Trophoblast cell (in vitro differentiated cells and primary cell): Measurements from ENCODE around the gene KCND2.

ENCODE experiments used
- DNase-seq, 2 donors: peaks; one replicate each; pipeline ENCODE4 v3.0.0-alpha.2; 2016
- H2AFZ ChIP-seq: 2 replicates; pipeline ENCODE4 v1.6.1; 2013; ENCODE audit warnings: low read length, moderate library complexity, mild to moderate bottlenecking; ENCODE audit not compliant: insufficient read depth, poor library complexity
- H2AK5ac ChIP-seq: 2 replicates; pipeline ENCODE4 v1.6.1; 2013; ENCODE audit warnings: mild to moderate bottlenecking, low read length
- H2BK120ac ChIP-seq: 2 replicates; pipeline ENCODE4 v1.6.1; 2013; ENCODE audit warnings: low read length, mild to moderate bottlenecking, moderate library complexity; ENCODE audit not compliant: insufficient read depth, poor library complexity
- H2BK12ac ChIP-seq: 2 replicates; pipeline ENCODE4 v1.6.1; 2013; ENCODE audit warnings: mild to moderate bottlenecking, low read length, moderate library complexity
- H2BK5ac ChIP-seq: 2 replicates; pipeline ENCODE4 v1.6.1; 2013; ENCODE audit warnings: low read length, low read depth, moderate library complexity, mild to moderate bottlenecking; ENCODE audit not compliant: poor library complexity
- H3K14ac ChIP-seq: 2 replicates; pipeline ENCODE4 v1.6.1; 2013; ENCODE audit warnings: mild to moderate bottlenecking, low read length
- H3K18ac ChIP-seq: 2 replicates; pipeline ENCODE4 v1.6.1; 2013; ENCODE audit warnings: mild to moderate bottlenecking, low read length
- H3K23ac ChIP-seq: 2 replicates; pipeline ENCODE4 v1.6.1; 2013; ENCODE audit warnings: low read length
- H3K27ac ChIP-seq: 2 replicates; pipeline ENCODE4 v1.5.1; 2013; ENCODE audit warnings: low read depth, mild to moderate bottlenecking, inconsistent platforms, low read length, moderate library complexity
- H3K27me3 ChIP-seq: 2 replicates; pipeline ENCODE4 v1.6.1; 2013; ENCODE audit warnings: inconsistent platforms, mild to moderate bottlenecking, low read length, moderate library complexity; ENCODE audit not compliant: insufficient read depth
- H3K36me3 ChIP-seq, 2 experiments: 1 replicate in 1 of 2; 2 replicates in 1 of 2; pipeline ENCODE4 v1.6.1; 2013; ENCODE audit warnings: low read length in 2 of 2, mild to moderate bottlenecking in 2 of 2, moderate library complexity in 1 of 2; ENCODE audit not compliant: insufficient read depth in 2 of 2, control insufficient read depth in 1 of 2
- H3K4ac ChIP-seq: 2 replicates; pipeline ENCODE4 v1.6.1; 2013; ENCODE audit warnings: low read depth, mild to moderate bottlenecking, low read length, moderate library complexity
- H3K4me1 ChIP-seq, 2 experiments: 1 replicate in 1 of 2; 2 replicates in 1 of 2; pipeline ENCODE4 v1.6.1; 2013; ENCODE audit warnings: low read length in 2 of 2, mild to moderate bottlenecking in 2 of 2, moderate library complexity in 1 of 2; ENCODE audit not compliant: insufficient read depth in 2 of 2, control insufficient read depth in 1 of 2
- H3K4me2 ChIP-seq: 2 replicates; pipeline ENCODE4 v1.6.1; 2013; ENCODE audit warnings: inconsistent platforms, mild to moderate bottlenecking, low read length, moderate library complexity
- H3K4me3 ChIP-seq: 2 replicates; pipeline ENCODE4 v1.5.1; 2013; ENCODE audit warnings: mild to moderate bottlenecking, low read depth, low read length, inconsistent platforms
- H3K79me1 ChIP-seq: one replicate; pipeline ENCODE4 v1.6.1; 2013; ENCODE audit warnings: low read length
- H3K79me2 ChIP-seq: 2 replicates; pipeline ENCODE4 v1.6.1; 2013; ENCODE audit warnings: low read length, mild to moderate bottlenecking; ENCODE audit not compliant: control insufficient read depth, insufficient read depth, poor library complexity
- H3K9ac ChIP-seq: 2 replicates; pipeline ENCODE4 v1.6.1; 2013; ENCODE audit warnings: mild to moderate bottlenecking, low read length
- H3K9me3 ChIP-seq: 2 replicates; pipeline ENCODE4 v1.6.1; 2013; ENCODE audit warnings: low read depth, mild to moderate bottlenecking, control low read depth, inconsistent platforms, low read length; ENCODE audit not compliant: insufficient read depth
- H4K12ac ChIP-seq: 2 replicates; pipeline ENCODE4 v1.6.1; 2013; ENCODE audit warnings: low read depth, mild to moderate bottlenecking, low read length, moderate library complexity
- H4K8ac ChIP-seq: 2 replicates; pipeline ENCODE4 v1.6.1; 2013; ENCODE audit warnings: low read depth, mild to moderate bottlenecking, low read length, moderate library complexity
- H4K91ac ChIP-seq: one replicate; pipeline ENCODE4 v1.6.1; 2013; ENCODE audit warnings: low read depth, mild to moderate bottlenecking, low read length, moderate library complexity
- WGBS: extraction: QIAGEN DNeasy Blood & Tissue Kit; methylation state at CpG from one replicate; pipeline ENCODE4 v1.1.7; 2013; ENCODE audit warnings: missing lambda C conversion rate; ENCODE audit not compliant: insufficient read length, insufficient coverage; ENCODE audit errors: extremely low coverage; 5-methylcytosine and 5-hydroxymethylcytosine counted together

Gene KCND2

GRCh38 chr7:120327054-120327453 is 54.1 kb downstream of the KCND2 start:
- H4K91ac ChIP-seq = no peak overlapping the region
- no peak overlapping the region for H3K4me3 ChIP-seq
- H2AFZ ChIP-seq = no peak overlapping the region
- H3K4ac ChIP-seq = no peak overlapping the region
- H3K18ac ChIP-seq = no peak overlapping the region
- no peaks in the 10 kb centered on the region for H3K36me3 ChIP-seq
- H3K27ac ChIP-seq = no peak overlapping the region
- H3K27me3 ChIP-seq = no peaks in the 10 kb centered on the region
- no peaks in the 10 kb centered on the region for H3K79me2 ChIP-seq
- no peaks in the 10 kb centered on the region for H3K4me1 ChIP-seq
- H4K8ac ChIP-seq = no peak overlapping the region
- no peak for DNase-seq
- no peaks in the 10 kb centered on the region for H3K79me1 ChIP-seq
- no peak overlapping the region for H3K4me2 ChIP-seq
- H4K12ac ChIP-seq = no peak overlapping the region
- no peak overlapping the region for H3K9ac ChIP-seq
- no CpG with 5 or more reads among the region's 1 CpG for WGBS
- no peak overlapping the region for H3K23ac ChIP-seq
- H3K9me3 ChIP-seq = no peaks in the 10 kb centered on the region
- H2AK5ac ChIP-seq = no peak overlapping the region
- H2BK120ac ChIP-seq = no peak overlapping the region
- H3K14ac ChIP-seq = no peak overlapping the region
- no peak overlapping the region for H2BK5ac ChIP-seq
- H2BK12ac ChIP-seq = no peak overlapping the region

GRCh38 chr7:120332433-120332832 is 59.5 kb downstream of the KCND2 start:
- Histone ChIP-seq H3K27me3 (no peaks in the 10 kb centered on the region), H2AK5ac (no peak overlapping the region), H3K4me1 (no peaks in the 10 kb centered on the region), H2AFZ (no peak overlapping the region), H3K27ac (no peak overlapping the region), H3K9ac (no peak overlapping the region), H3K9me3 (no peaks in the 10 kb centered on the region), H3K4ac (no peak overlapping the region), H4K12ac (no peak overlapping the region), H3K79me2 (no peaks in the 10 kb centered on the region), H3K4me3 (no peak overlapping the region), H3K23ac (no peak overlapping the region), H2BK12ac (no peak overlapping the region), H3K14ac (no peak overlapping the region), H3K18ac (no peak overlapping the region), H3K4me2 (no peak overlapping the region), H4K8ac (no peak overlapping the region), H3K79me1 (no peaks in the 10 kb centered on the region), H2BK120ac (no peak overlapping the region), H3K36me3 (no peaks in the 10 kb centered on the region), H2BK5ac (no peak overlapping the region), H4K91ac (no peak overlapping the region)
- WGBS = no CpG with 5 or more reads among the region's 2 CpGs
- no peak for DNase-seq

- H3K9me3 ChIP-seq = no peaks in the 10 kb centered on the region
- no peak overlapping the region for H2AK5ac ChIP-seq
- H3K9ac ChIP-seq = no peak overlapping the region
- H3K4me2 ChIP-seq = no peak overlapping the region
- H4K91ac ChIP-seq = no peak overlapping the region
- H4K8ac ChIP-seq = no peak overlapping the region
- H3K4ac ChIP-seq = no peak overlapping the region
- no CpG with 5 or more reads among the region's 1 CpG for WGBS
- H3K79me1 ChIP-seq = no peaks in the 10 kb centered on the region
- no peak overlapping the region for H3K23ac ChIP-seq
- no peaks in the 10 kb centered on the region for H3K79me2 ChIP-seq
- DNase-seq = no peak
- H3K27me3 ChIP-seq = no peaks in the 10 kb centered on the region
- H2BK12ac ChIP-seq = no peak overlapping the region
- H3K18ac ChIP-seq = no peak overlapping the region
- no peaks in the 10 kb centered on the region for H3K4me1 ChIP-seq
- no peak overlapping the region for H3K14ac ChIP-seq
- no peak overlapping the region for H2BK5ac ChIP-seq
- no peak overlapping the region for H3K4me3 ChIP-seq
- H2BK120ac ChIP-seq = no peak overlapping the region
- H3K27ac ChIP-seq = no peak overlapping the region
- H2AFZ ChIP-seq = no peak overlapping the region
- H4K12ac ChIP-seq = no peak overlapping the region
- no peaks in the 10 kb centered on the region for H3K36me3 ChIP-seq
Measured at GRCh38 chr7:120334475-120334874, 61.5 kb downstream of the KCND2 start.

GRCh38 chr7:120337308-120337907 is 64.4 kb downstream of the KCND2 start:
- Histone ChIP-seq H2BK12ac (no peak overlapping the region), H2BK120ac (no peak overlapping the region), H3K36me3 (no peaks in the 10 kb centered on the region), H3K14ac (no peak overlapping the region), H3K27ac (no peak overlapping the region), H3K4ac (no peak overlapping the region), H2BK5ac (no peak overlapping the region), H3K4me1 (no peaks in the 10 kb centered on the region), H4K8ac (no peak overlapping the region), H3K4me2 (no peak overlapping the region), H3K9ac (no peak overlapping the region), H2AK5ac (no peak overlapping the region), H3K9me3 (no peaks in the 10 kb centered on the region), H3K18ac (no peak overlapping the region), H3K79me2 (no peaks in the 10 kb centered on the region), H4K12ac (no peak overlapping the region), H3K79me1 (no peaks in the 10 kb centered on the region), H3K23ac (no peak overlapping the region), H3K4me3 (no peak overlapping the region), H4K91ac (no peak overlapping the region), H3K27me3 (no peaks in the 10 kb centered on the region), H2AFZ (no peak overlapping the region)
- WGBS = no CpG with 5 or more reads among the region's 1 CpG
- peak in 1 of 2 donors; percentile 34 for DNase-seq
